Measurements from ENCODE around the gene LRMDA. TPM values are rescaled to one million over a fixed set of nuclear protein-coding genes. Genes with fewer than 3 reads are reported as not detected.

Gene LRMDA
- polyA plus RNA-seq, 3 donors = 39.8 to 59.6 (median 56.4) TPM

GRCh38 chr10:75954486-75954885, 523.1 kb downstream of the LRMDA start:
- Mint-ChIP-seq H3K27me3 (ENCODE audit: low read depth in 3 of 3) (peaks cover 0 to 1% (median 0%) of the 10 kb centered on the region in 3 donors), H3K4me1 (peaks cover 50% of the 10 kb centered on the region), H3K9me3 (peaks cover 0 to 5% (median 0%) of the 10 kb centered on the region in 7 donors), H3K4me3 (peak overlapping the region in 1 of 2 donors; percentile 56), H3K36me3 (peaks cover 0 to 9% of the 10 kb centered on the region in 2 donors), H3K27ac (peak overlapping the region; percentile 48 to 89 (median 70))
- H3K79me2 ChIP-seq (ENCODE audit: insufficient read depth, low read length) = peaks cover 7% of the 10 kb centered on the region
- peak overlapping the region; percentile 33 for H3K4me2 ChIP-seq (replicated peaks; ENCODE audit: extremely low read depth, low read length, poor library complexity, severe bottlenecking)
- no peaks in the 10 kb centered on the region for H3K36me3 ChIP-seq (replicated peaks in 1 of 2; ENCODE audit: control insufficient read depth in 1 of 2, insufficient read depth in 2 of 2, low read length in 2 of 2)
- intact Hi-C loops (cut with micrococcal nuclease) = no loop called here
- H3K4me1 ChIP-seq (ENCODE audit: control insufficient read depth in 1 of 2, insufficient read depth in 2 of 2, low read length in 2 of 2) = peaks cover 52 to 58% of the 10 kb centered on the region in 2 donors
- H4K20me1 ChIP-seq (ENCODE audit: insufficient read depth, low read length) = no peaks in the 10 kb centered on the region
- peak in 1 of 3 donors; percentile 28 for DNase-seq
- peak overlapping the region; percentile 18 to 74 for H3K27ac ChIP-seq (ENCODE audit: low read depth in 1 of 2, low read length in 2 of 2)
- peak overlapping the region; percentile 68 for H2AFZ ChIP-seq (ENCODE audit: insufficient read depth, low read depth, low read length, poor library complexity, severe bottlenecking)
- no peaks in the 10 kb centered on the region for H3K9me3 ChIP-seq (replicated peaks in 1 of 2; ENCODE audit: control insufficient read depth in 1 of 2, insufficient read depth in 1 of 2, low read length in 2 of 2)
- no peak overlapping the region for H3K9ac ChIP-seq (ENCODE audit: insufficient read depth, low read length, poor library complexity, severe bottlenecking)
- peak overlapping the region in 1 of 3 experiments; percentile 7 for H3K4me3 ChIP-seq (replicated peaks in 1 of 3; ENCODE audit: low read depth in 2 of 3, low read length in 3 of 3)
- 0% methylated on average over 3 of the region's 4 CpGs for WGBS (ENCODE audit: insufficient coverage)
- TF ChIP-seq CTCF (IDR thresholded peaks at IDR 0.05) = no peak
- no peaks in the 10 kb centered on the region for H3K27me3 ChIP-seq (ENCODE audit: control insufficient read depth in 2 of 2, insufficient read depth in 2 of 2, low read length in 2 of 2)

GRCh38 chr10:75955973-75956502, 524.6 kb downstream of the LRMDA start:
- H3K36me3 Mint-ChIP-seq = peaks cover 0 to 5% of the 10 kb centered on the region in 2 donors
- Histone ChIP-seq H3K4me2 (replicated peaks; ENCODE audit: extremely low read depth, low read length, poor library complexity, severe bottlenecking) (peak overlapping the region; percentile 37), H3K36me3 (replicated peaks in 1 of 2; ENCODE audit: control insufficient read depth in 1 of 2, insufficient read depth in 2 of 2, low read length in 2 of 2) (no peaks in the 10 kb centered on the region), H3K4me3 (replicated peaks in 1 of 3; ENCODE audit: low read depth in 2 of 3, low read length in 3 of 3) (peak overlapping the region in 1 of 3 experiments; percentile 20), H3K4me1 (ENCODE audit: control insufficient read depth in 1 of 2, insufficient read depth in 2 of 2, low read length in 2 of 2) (peaks cover 61 to 66% of the 10 kb centered on the region in 2 donors), H3K27ac (ENCODE audit: low read depth in 1 of 2, low read length in 2 of 2) (peak overlapping the region; percentile 41 to 72), H3K9me3 (replicated peaks in 1 of 2; ENCODE audit: control insufficient read depth in 1 of 2, insufficient read depth in 1 of 2, low read length in 2 of 2) (no peaks in the 10 kb centered on the region), H3K27me3 (ENCODE audit: control insufficient read depth in 2 of 2, insufficient read depth in 2 of 2, low read length in 2 of 2) (no peaks in the 10 kb centered on the region), H4K20me1 (ENCODE audit: insufficient read depth, low read length) (no peaks in the 10 kb centered on the region), H3K79me2 (ENCODE audit: insufficient read depth, low read length) (peaks cover 7% of the 10 kb centered on the region), H3K9ac (ENCODE audit: insufficient read depth, low read length, poor library complexity, severe bottlenecking) (no peak overlapping the region), H2AFZ (ENCODE audit: insufficient read depth, low read depth, low read length, poor library complexity, severe bottlenecking) (peak overlapping the region; percentile 52)
- no peak overlapping the region for H3K4me3 Mint-ChIP-seq
- WGBS (ENCODE audit: insufficient coverage) = 100% methylated on average over 1 of the region's 2 CpGs
- intact Hi-C loops (cut with micrococcal nuclease) = no loop called here
- peak; percentile 14 to 49 (median 40) for DNase-seq
- no peaks in the 10 kb centered on the region for H3K27me3 Mint-ChIP-seq (ENCODE audit: low read depth in 3 of 3)
- peaks cover 53% of the 10 kb centered on the region for H3K4me1 Mint-ChIP-seq
- H3K9me3 Mint-ChIP-seq = peaks cover 0 to 7% (median 0%) of the 10 kb centered on the region in 7 donors
- TF ChIP-seq CTCF (IDR thresholded peaks at IDR 0.05) = no peak
- H3K27ac Mint-ChIP-seq = peak overlapping the region; percentile 78 to 92 (median 82)

Measured in CD14-positive monocyte (primary cell).